ENCODE results near the gene CAND1. TPM values are rescaled to one million over a fixed set of nuclear protein-coding genes. Genes with fewer than 3 reads are reported as not detected.
"Not testable (repeated sequence)": the region's sequence is repeated elsewhere in the genome, so short reads cannot be mapped to it uniquely, and the experiment has no call there.

The CAND1 gene
- total RNA-seq, 1 experiment from 2014 or later, result 230 TPM

- H3T11ph ChIP-seq (ENCODE audit: low read length), result no peak overlapping the region
- TF ChIP-seq, protein P1, sequence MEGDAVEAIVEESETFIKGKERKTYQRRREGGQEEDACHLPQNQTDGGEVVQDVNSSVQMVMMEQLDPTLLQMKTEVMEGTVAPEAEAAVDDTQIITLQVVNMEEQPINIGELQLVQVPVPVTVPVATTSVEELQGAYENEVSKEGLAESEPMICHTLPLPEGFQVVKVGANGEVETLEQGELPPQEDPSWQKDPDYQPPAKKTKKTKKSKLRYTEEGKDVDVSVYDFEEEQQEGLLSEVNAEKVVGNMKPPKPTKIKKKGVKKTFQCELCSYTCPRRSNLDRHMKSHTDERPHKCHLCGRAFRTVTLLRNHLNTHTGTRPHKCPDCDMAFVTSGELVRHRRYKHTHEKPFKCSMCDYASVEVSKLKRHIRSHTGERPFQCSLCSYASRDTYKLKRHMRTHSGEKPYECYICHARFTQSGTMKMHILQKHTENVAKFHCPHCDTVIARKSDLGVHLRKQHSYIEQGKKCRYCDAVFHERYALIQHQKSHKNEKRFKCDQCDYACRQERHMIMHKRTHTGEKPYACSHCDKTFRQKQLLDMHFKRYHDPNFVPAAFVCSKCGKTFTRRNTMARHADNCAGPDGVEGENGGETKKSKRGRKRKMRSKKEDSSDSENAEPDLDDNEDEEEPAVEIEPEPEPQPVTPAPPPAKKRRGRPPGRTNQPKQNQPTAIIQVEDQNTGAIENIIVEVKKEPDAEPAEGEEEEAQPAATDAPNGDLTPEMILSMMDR (conservative IDR thresholded peaks at IDR 0.05), result no peak
- no peak overlapping the region for H3K4ac ChIP-seq (ENCODE audit: low read depth, low read length)
- H2AFZ ChIP-seq (ENCODE audit: low read length), result no peak overlapping the region
- no peaks in the 10 kb centered on the region for H3K23me2 ChIP-seq (ENCODE audit: insufficient read length, low read depth, low read length, poor library complexity, severe bottlenecking)
- H3K27me3 Mint-ChIP-seq (ENCODE audit: low read depth), result no peaks in the 10 kb centered on the region
- WGBS (ENCODE audit: extremely low coverage, insufficient read length, low lambda C conversion rate), result no CpG with 5 or more reads among the region's 1 CpG
- H3K23ac ChIP-seq (ENCODE audit: insufficient read length, low read depth, low read length), result no peak overlapping the region
- no peaks in the 10 kb centered on the region; the same call in 1 of the 2 replicates for H3K79me2 ChIP-seq (ENCODE audit: insufficient read depth, low read length)
- H2BK5ac ChIP-seq (ENCODE audit: insufficient read length, low read length), result no peak overlapping the region
- no peak overlapping the region for H3K4me2 ChIP-seq (ENCODE audit: insufficient read depth, insufficient read length, low read length)
- H3K4me1 Mint-ChIP-seq, result no peaks in the 10 kb centered on the region
- no peaks in the 10 kb centered on the region for H3K9me3 ChIP-seq (ENCODE audit: control insufficient read depth, low read depth, low read length)
- H3K27ac ChIP-seq (ENCODE audit: insufficient read length, low read depth, low read length), result no peak overlapping the region
- no peaks in the 10 kb centered on the region for H3K79me1 ChIP-seq (ENCODE audit: insufficient read depth, low read depth, low read length, poor library complexity, severe bottlenecking)
- DNase-seq, result no peak
- H2BK15ac ChIP-seq (ENCODE audit: low read depth, low read length), result no peak overlapping the region
- H3K56ac ChIP-seq (ENCODE audit: insufficient read length, low read depth, low read length), result no peak overlapping the region
- no peak overlapping the region for H2AK5ac ChIP-seq (ENCODE audit: insufficient read length, low read length)
- H3K27me3 ChIP-seq (ENCODE audit: insufficient read depth, low read length), result no peaks in the 10 kb centered on the region
- no peak overlapping the region for H3K9ac ChIP-seq (ENCODE audit: extremely low read depth, insufficient read length, low read length)
- no peak overlapping the region for H4K5ac ChIP-seq (ENCODE audit: insufficient read length, low read depth, low read length)
- H2BK20ac ChIP-seq (ENCODE audit: low read depth, low read length, poor library complexity, severe bottlenecking), result no peak overlapping the region
- peaks cover 10 to 21% of the 10 kb centered on the region in 2 experiments; a peak in 3 of 5 replicates for H3K9me3 Mint-ChIP-seq
- no peak overlapping the region for H2BK120ac ChIP-seq (ENCODE audit: low read depth, low read length, poor library complexity, severe bottlenecking)
- no peak overlapping the region for H3K18ac ChIP-seq (ENCODE audit: insufficient read length, low read depth, low read length)
- H3K4me3 Mint-ChIP-seq, result no peak overlapping the region
- no peak overlapping the region for H4K91ac ChIP-seq (ENCODE audit: insufficient read length, low read depth, low read length)
- H4K8ac ChIP-seq (replicated peaks; ENCODE audit: insufficient read length, low read depth, low read length), result no peak overlapping the region
- no peak overlapping the region for H3K14ac ChIP-seq (ENCODE audit: insufficient read depth, low read length)
- no peaks in the 10 kb centered on the region for H3K4me1 ChIP-seq (ENCODE audit: insufficient read depth, low read length)
- peaks cover 10 to 35% (median 12%) of the 10 kb centered on the region in 3 experiments for H3K36me3 Mint-ChIP-seq (ENCODE audit: insufficient read depth in 1 of 3, low read depth in 3 of 3)
- no peak overlapping the region for H3K27ac Mint-ChIP-seq
- no peak overlapping the region for H2BK12ac ChIP-seq (ENCODE audit: insufficient read length, low read depth, low read length)
- no peaks in the 10 kb centered on the region for H4K20me1 ChIP-seq (ENCODE audit: control insufficient read depth, insufficient read depth, insufficient read length)
Measured at GRCh38 chr12:67339530-67339929, 70.4 kb downstream of the CAND1 start.

GRCh38 chr12:67341086-67341485 lies 71.9 kb downstream of the CAND1 start:
- not testable (repeated sequence) for H3K56ac ChIP-seq (ENCODE audit: insufficient read length, low read depth, low read length); H2BK5ac ChIP-seq (ENCODE audit: insufficient read length, low read length); H3K9ac ChIP-seq (ENCODE audit: extremely low read depth, insufficient read length, low read length); H3K27ac Mint-ChIP-seq; H4K20me1 ChIP-seq (ENCODE audit: control insufficient read depth, insufficient read depth, insufficient read length); H3K4me1 Mint-ChIP-seq; H2BK20ac ChIP-seq (ENCODE audit: low read depth, low read length, poor library complexity, severe bottlenecking); H3K27me3 ChIP-seq (ENCODE audit: insufficient read depth, low read length); H3K4me1 ChIP-seq (ENCODE audit: insufficient read depth, low read length); H2AK5ac ChIP-seq (ENCODE audit: insufficient read length, low read length); DNase-seq; H2BK12ac ChIP-seq (ENCODE audit: insufficient read length, low read depth, low read length); H3K23ac ChIP-seq (ENCODE audit: insufficient read length, low read depth, low read length); H3K9me3 ChIP-seq (ENCODE audit: control insufficient read depth, low read depth, low read length); H3K14ac ChIP-seq (ENCODE audit: insufficient read depth, low read length); H3K18ac ChIP-seq (ENCODE audit: insufficient read length, low read depth, low read length); H3K23me2 ChIP-seq (ENCODE audit: insufficient read length, low read depth, low read length, poor library complexity, severe bottlenecking); H3K27ac ChIP-seq (ENCODE audit: insufficient read length, low read depth, low read length); H4K91ac ChIP-seq (ENCODE audit: insufficient read length, low read depth, low read length); H2AFZ ChIP-seq (ENCODE audit: low read length); H2BK120ac ChIP-seq (ENCODE audit: low read depth, low read length, poor library complexity, severe bottlenecking); H3K4ac ChIP-seq (ENCODE audit: low read depth, low read length); H3K27me3 Mint-ChIP-seq (ENCODE audit: low read depth); H3K4me2 ChIP-seq (ENCODE audit: insufficient read depth, insufficient read length, low read length); H3T11ph ChIP-seq (ENCODE audit: low read length); H4K8ac ChIP-seq (replicated peaks; ENCODE audit: insufficient read length, low read depth, low read length); H3K79me1 ChIP-seq (ENCODE audit: insufficient read depth, low read depth, low read length, poor library complexity, severe bottlenecking); H3K79me2 ChIP-seq (ENCODE audit: insufficient read depth, low read length); H3K4me3 Mint-ChIP-seq; H4K5ac ChIP-seq (ENCODE audit: insufficient read length, low read depth, low read length); H2BK15ac ChIP-seq (ENCODE audit: low read depth, low read length)
- peaks cover 10 to 35% (median 12%) of the 10 kb centered on the region in 3 experiments for H3K36me3 Mint-ChIP-seq (ENCODE audit: insufficient read depth in 1 of 3, low read depth in 3 of 3)
- peaks cover 13 to 21% of the 10 kb centered on the region in 2 experiments; a peak in 3 of 5 replicates for H3K9me3 Mint-ChIP-seq
- no CpG with 5 or more reads among the region's 14 CpGs for WGBS (ENCODE audit: extremely low coverage, insufficient read length, low lambda C conversion rate)

All from H9 (cell line).